HG03045 (cell line): ENCODE data around the gene FLNA.

ENCODE experiments used
- ATAC-seq: cut with Tn5 transposase; IDR thresholded peaks from one replicate; pipeline ENCODE4 v1.9.1; 2021; ENCODE audit warnings: mild to moderate bottlenecking, moderate library complexity; ENCODE audit not compliant: unreplicated experiment

The FLNA gene

DNA sequence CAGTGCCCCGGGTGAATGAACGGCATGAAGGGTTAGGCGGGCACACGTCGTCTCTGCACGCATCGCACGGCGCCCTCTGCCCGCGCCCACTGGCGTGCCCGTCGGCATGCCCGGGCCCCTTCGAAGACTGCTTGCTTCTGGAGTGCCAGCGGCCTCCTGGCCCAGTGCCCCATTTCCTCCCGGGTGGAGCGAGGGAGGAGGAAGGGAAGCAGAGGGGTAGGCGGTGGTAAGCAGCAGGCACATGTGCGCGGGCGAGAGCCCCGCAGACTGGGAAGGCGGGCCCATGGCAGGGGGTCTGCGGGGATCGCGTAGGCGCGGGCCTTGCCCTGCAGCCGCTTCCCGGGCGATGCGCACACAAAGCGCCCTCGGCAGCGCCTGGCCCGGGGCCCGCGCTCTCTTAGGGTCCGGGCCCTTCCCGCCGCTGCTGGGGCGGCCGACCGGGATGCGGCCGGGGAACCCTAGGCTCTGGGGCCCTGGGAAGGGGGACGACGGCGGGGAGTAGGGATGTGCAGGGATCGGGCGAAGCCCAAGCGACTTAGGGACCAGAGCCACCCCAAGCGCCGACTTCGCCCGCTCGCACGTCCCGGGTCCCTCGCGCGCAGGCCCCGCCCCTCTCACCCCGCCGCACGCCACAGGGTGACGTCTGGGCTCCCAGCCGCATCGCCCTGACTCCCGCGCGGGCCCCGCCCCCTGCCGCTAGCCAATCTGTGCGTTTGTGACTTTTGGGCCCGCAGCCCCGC is 3.8 kb upstream of the FLNA start:
- ATAC-seq, result peak; percentile 2

DNA sequence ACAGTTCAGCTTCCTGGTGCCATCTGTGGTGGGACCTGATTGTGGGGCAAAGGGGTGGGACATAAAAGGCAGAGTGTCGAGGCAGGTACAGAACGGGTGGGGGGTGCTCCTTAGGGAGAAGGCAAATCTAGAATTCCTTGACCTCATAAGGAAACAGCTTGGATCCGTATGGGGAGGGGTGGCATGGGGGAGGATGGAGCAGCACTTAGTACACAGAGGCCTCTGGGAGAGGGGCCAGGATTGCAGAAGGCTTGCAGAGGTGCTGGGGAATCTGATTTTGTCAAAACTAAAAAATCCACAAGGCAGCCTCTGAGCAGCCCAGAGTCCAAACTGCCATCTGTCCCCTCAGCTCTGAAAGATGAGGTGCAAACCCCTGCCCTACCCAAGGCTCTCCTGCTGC is 2.3 kb upstream of the FLNA start:
- no peak for ATAC-seq

DNA sequence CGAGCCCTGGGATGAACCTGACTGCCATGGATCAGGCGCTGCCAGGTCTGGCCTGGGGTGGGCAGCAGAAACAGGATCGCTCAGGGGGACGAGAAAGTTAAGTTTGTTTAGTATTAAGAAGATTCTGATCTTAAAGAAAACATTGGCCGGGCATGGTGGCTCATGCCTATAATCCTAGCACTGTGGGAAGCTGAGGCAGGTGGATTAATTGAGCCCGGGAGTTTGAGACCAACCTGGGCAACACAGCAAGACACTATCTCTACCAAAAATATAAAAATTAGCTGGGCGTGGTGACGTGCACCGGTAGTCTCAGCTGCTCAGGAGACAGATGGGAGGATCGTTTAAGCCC is 696 bp upstream of the FLNA start:
- no peak for ATAC-seq

DNA sequence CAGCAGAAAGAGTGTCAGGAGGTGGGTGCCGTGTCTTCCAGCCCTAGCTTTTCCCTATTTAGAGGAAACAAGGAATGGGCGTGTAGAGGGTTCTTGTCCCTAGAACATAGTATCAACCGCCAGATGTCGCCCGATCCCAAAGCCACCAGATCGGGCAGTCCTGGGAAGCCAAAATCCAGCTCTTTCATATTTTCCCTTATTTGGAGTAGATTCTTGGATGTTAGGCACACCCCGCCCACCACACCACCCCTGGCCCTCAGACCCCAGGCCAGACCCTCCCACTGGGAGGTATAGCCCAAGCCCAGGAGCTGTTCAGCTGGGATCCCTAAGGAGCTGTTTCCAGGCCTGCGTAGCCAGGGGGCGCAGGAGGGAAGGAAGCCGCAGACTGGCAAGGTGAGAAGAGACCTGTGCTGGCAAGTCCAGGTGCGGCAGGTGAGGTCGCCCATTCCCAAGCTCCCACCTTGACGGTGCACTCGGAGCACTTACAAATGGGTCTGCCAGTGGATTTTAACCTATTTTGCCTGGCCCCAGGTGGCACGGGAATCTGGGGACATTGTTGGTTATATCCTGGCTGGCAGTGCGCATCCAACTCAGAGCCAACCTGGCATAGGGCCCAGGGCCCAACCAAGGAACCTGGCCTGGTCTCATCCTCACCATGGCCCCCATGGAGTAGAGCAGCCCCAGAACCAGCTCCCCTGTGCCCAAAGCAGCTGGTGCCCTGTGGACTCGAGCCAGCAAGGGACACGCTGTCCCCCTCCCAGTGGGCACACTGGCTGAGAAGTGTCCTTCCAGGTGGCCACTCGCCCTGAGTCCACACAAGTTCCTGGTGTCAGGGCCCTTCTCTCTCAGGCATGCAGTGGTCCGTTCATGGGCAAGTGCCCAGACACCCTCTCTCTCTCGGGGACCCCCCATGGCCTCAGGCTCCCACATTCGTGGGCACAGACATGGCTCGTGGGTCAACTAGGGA is 811 bp downstream of the FLNA start:
- ATAC-seq, result no peak

DNA sequence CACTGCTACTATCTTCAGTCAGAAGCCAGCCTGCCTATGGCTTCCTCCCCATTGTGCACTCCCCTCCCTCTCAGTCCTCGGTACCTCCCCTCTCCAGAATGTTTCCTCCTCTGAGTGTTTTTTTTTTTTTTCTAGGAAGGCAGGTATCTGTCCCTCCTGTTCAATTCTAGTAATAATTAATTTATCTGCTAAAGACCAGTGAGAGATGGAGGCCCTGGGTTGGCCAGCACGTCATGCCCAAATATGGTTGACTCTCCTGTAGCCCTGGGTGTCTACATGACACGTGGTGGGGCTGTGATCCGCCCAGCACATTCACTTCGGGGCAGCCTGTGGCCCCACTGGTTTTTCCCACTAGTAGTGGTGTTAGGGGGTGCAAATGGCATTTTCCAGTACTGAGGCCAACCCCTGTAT is 1.8 kb downstream of the FLNA start:
- no peak for ATAC-seq

DNA sequence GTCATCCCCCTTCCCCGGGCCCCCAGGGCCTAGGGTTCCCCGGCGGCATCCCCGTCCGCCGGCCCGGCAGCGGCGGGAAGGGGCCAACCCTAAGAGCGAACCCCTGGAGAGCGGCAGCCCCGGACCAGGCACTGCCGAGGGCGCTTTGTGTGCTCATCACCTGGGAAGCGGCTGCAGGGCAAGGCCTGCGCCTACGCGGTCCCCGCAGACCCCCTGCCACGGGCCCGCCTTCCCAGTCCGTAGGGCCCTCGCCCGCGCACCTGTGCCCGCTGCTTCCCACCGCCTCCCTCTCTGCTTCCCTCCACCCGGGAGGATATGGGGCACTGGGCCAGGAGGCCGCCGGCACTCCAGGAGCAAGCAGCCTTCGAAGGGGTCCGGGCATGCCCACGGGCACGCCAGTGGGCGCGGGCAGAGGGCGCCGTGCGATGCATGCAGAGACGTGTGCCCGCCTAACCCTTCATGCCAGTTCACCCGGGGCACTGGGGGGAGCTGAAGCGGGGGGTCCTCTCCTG is 2.6 kb downstream of the FLNA start:
- ATAC-seq, result no peak

DNA sequence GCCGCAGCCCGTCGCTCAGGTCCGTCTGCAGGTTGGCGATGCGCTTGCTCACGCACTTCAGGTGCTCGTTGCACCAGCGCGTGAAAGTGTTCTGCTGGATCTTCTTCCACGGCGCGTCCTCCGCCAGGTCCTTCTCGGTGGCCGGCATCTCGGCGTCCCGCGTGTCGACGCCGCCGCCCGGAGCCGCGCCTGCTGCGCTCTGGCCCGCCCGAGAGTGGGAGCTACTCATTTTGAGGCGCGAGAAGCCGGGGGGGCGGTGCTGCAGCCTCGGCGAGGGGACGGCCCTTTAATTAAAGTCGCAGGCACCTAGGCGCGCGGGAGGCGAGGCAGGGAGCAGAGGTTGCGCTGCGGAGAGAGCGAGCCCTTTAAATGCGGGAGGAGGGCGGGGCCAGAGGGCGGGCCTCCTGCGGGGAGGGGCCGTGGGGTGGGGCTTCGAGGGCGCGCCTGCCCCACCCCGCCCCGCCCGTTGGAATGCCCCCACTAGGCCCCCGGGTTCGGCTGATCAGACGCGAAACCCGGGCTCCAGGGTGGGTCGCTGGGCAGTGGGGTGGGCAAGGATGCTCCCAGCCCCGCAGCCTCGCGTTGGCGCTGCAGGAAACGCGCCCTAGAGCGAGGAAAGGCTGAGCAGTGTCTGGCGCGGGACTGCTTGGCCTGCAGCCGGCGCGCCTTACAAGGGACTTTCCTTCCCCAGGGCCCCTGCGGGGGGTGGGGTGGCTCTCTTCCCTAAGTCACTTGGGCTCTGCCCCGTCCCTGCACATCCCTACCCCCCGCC is 3.2 kb downstream of the FLNA start:
- ATAC-seq, result peak; percentile 54

DNA sequence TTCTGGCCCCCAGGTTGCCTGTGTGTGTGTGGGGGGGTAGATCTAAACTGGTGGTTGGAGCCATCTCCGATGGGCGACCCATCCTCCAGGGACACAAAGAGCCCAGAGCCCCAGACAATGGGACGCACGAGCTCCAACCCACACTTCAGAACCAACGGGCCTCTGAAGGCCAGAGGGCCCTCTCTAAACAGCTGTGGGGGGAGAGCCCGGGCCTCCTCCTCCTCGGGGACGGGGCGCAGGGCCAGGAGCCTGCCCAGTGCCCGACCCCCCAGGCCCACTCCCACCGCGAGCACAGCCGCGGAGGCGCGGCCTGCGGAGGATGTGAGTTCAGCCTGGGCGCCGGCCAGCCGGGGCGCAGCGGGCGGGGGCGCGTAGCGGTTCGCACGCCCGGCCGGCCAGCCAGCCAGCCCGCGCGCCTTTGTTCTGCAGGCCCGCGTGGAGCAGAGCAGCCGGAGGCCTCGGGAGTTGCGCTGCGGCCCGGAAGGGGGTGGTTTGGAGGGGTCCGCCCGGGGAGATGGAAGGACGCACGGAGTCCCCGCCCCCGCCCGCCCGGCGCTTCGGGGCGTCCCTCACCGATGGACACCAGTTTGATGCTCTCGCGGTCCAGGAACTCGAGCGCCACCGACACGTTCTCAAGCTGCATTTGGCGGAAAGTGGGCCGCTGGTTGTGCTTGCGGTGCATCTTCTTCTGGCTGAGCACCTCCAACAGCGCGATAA is 4.0 kb downstream of the FLNA start:
- no peak for ATAC-seq

DNA sequence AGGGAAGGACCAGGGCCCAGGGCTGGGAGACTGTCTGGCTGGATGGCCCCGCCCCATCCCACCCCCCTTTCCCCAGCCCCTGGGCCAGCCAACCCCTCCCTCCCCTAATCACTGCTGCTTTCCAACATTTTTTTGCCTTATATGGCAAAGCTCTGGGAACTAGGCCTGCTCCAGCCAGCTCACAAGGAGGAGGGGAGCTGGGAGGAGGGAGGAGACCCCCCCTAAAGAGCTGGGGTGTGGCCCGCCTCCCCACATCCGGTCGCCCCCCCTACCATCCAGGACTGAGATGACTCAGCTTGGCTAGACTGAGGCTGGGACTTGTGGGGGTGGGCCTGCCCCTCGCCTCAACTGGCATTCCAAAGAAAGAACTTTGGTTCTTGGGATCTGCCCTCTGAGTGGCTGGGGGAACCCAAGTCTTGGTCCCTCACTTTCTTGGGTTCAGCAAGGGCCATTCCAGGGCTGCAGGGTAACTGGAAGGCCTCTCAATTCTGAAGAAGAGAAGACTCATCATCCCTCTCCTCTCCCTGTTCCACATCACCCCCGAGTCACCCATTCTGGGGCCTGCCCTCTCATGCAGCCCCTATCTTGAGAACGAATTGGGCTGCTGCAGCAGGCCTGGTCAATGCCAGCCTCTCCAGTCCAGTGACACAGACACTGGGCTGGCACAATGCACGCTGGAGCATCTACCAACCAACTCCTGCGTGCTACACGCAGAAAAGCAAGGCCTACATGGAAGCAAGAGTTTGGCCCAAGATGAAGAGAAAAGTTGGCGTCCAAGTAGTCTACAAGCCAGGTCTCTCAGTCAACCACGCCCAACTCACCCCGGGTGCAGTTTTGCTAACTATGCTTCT is 4.8 kb downstream of the FLNA start:
- no peak for ATAC-seq

DNA sequence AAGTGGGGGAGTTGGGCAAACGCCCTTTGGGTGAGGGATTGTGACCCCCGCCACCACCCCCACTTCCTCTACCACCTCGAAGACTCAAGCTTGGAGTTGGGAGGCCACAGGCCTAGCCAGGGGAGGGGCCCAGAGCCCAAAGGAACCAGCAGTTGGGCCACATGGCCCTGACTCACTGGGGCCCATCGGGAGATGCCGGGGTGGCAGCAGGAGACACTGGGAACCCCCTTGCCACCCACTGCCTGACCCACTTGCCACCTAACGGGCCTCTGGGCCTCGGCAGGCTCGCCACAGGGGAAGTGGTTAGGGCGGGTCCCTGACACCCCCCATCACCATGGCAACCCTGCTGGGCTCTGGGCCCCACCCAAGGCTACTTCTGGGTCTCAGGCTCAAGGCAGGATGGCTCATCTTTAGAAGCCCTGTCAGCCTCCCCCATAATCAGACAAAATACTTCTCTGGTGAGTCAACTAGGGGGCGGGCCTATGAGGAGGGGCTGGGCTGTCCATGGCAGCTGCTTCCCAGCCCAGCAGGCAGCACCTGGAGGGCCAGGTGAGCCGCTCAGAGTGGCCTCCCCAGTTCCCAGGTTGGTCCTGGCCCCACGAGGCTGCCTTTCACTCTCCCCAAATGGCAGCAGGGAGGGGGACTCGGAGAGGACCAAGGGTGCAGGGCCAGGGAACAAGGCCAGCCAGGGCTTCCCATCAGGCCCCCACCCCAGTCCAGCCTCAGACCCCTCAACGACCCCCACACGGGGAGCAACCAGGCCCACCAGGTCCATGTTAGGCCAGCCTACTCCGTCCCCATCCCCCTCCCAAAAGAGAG is 5.6 kb downstream of the FLNA start:
- peak; percentile 31 for ATAC-seq

DNA sequence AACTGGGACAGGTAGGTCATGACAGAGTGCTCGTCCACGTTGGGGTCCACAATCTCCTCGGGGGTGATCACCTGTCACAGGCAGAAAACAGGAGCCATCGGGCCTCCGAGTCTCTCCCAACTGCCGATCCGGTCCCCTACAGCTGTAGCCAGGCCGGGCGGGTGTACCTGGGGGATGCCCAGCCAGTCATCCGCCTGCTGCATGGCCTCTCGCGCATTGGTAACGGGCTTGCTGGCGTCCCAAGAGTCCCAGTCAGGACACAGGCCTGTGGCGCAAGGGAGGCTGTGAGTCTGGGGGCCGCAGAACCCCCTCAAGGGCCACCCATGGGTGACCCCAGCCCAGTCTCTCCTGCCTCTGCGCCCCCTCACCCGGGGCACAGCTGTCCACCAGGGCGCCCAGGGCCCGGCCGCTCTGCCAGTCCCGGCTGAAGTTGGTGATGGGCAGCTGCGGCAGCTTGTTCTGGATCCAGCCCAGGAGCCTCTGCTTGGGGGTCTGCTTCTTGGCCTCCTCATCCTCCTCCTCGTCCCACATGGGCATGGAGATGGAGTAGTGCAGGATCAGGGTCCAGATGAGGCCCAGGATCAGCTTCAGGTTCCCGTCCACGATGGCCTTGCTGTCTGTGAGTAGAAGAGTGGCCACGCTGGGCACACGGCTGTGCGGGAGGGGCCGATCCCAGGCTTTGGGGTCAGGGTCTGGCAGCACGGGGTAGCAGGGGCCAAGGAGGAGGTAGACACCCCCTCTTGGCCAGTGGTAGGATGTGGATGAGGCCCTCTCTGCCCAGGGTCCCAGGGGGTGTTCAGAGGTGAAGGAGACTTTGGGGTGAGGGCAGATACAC is 6.7 kb downstream of the FLNA start:
- ATAC-seq, result no peak

DNA sequence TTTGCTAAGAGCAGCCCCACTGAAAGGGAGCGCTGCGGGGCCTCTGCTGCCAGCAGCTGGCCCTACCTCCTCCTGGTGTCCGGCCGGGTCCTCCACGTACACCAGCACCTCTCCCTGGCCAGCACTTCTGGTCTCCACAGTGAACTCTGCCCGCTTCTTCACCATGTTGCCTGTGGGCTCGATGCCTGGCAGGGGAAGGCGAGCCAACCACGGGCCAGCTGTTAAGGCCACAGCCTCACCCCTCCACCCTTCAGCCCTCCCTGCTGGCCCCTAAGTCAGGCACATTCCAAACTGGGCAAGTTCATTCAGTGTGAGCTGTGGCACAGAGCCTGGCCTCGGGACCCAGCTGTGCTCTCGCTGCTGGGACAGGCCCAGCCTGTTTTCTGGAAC is 7.8 kb downstream of the FLNA start:
- no peak for ATAC-seq

DNA sequence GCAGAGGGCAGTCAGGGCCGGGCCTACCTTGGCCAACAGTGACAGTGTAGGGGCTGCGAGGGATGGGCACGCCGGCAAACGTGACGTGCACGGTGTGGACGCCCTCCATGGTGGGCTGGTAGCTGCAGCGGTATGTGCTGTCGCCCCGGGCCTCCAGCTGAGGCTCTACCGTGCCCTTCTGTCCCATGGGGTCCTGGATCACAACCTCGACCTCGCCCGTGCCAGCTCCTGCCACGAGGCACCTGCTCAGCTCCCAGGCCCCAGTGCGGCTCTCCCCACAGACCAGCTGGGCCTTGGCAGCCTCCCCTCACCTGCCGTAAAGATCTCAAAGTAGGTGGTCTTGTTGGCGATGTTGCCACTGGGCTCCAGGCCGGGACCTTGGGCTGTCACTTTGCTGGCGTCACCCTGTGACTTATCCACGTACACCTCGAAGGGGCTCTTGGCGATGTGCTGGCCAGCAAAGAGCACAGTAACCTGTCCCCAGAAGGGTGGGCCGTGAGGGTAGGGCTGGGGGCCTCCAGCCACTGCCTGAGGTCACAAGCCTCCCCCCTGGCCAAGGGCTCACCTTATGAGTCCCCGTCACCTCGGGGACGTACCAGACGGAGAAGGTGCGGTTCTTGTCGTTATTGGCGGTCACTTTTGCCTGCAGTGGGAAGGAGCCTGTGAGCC is 8.3 kb downstream of the FLNA start:
- ATAC-seq, result no peak

DNA sequence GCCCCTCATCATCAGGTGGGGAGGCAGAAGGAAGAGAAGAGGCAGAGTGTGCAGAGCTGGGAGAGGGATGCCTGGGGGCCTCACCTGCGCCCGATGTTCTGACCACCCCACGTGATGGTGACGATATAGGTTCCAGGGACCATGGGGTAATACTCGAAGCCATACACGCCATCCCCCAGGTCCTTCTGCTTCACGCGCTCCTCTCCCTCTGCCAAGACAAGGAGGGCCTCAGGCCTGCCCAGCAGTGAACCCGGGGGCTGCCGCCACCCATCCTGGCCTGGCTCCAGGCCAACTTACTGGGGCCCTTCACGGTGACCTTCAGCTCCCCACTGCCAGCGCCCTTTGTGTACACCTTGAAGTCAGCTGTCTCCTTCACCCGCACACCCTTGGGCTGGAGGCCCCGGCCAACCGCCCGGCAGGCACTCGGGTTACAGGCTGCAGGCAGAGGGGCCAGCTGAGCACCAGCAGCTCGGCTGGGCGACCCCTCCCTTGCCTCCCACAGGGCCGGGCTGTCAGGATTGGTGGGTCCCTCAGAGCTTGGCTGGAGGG is 9.3 kb downstream of the FLNA start:
- ATAC-seq, result no peak

DNA sequence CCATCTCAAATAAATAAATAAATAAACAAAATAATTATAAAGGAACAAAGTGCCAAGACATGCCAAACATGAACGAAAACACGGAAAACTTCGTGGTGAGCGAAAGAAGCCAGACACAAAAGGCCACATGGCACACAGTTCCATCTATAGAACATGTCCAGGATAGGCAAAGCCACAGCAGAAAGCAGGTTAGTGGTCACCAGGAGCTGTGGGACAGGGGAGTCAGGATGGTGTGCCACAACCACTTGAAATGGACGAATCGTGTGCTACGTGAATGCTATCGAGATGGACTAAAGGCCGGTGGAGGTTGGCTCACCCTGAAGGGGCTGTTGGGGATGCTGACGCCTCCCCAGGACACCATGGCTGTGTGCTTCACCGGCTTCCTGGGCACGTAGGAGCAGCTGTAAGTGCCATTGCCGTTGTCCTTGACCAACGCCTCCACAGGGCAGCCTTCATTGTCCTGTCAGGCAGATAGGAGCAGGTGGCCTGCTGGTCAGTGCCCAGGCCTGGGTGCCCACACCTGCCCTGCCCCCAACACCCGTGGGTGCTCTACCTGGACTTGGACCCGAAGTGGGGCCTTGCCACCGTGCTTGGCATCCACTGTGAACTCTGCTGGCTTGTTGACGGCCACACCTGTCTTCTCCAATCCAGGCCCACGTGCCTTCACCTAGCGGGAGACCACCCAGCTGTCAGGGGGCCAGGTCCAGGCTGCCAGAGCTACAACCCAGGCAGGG is 10.6 kb downstream of the FLNA start:
- no peak for ATAC-seq

DNA sequence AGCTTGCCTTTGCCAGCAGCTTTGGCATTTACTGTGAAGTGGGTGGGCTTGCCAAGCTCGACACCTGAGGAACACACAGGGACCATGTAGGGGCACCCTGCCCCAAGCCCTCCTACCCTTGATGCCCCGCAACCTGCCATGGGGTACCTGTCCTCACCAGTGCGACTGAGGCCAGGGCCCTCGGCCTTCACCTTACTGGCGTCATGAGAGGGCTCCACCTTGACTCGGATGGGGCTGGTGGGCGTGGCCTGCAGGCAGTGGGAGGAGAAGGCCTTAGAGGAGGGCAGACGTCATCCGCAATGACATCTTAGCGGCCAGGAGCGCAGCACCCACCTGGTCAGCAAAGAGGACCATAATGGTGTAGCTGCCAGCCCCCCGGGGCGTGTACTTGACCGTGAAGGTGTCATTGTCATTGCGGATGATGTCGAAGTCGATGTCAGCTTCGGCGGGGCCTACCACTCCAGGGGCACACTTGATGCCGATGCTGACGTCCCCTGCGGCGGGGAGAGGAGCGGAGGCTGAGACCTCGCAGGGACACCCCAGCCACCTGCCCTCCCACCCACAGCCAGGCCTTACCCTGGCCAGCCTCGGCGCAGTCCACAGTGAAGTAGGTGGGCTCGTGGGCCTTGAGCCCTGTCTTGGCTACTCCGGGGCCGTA is 12.2 kb downstream of the FLNA start:
- no peak for ATAC-seq
